ENCODE data around the gene SPACA7. TPM values are rescaled to one million over a fixed set of nuclear protein-coding genes. Genes with fewer than 3 reads are reported as not detected.

SPACA7 gene
- total and polyA plus RNA-seq, 4 donors: not detected

DNA sequence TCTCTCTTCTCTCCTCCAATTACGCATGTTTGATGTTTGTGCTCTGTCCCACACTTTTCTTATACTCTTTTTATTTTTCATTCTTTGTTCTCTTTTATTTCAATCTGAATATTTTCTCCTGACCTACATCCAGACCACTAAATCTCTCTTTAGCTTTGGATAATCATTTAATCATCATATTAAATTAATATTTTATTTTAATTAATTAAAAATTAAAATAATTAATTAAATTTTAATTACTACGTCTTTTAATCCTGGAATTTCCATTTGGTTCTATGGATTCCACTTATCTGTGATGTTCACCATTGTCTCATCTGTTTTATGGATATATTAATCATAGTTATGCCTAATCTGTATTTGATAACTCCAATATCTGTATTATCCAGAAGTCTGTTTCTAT, 62.4 kb downstream of the SPACA7 start:
- WGBS, 2 donors: 53 to 84% methylated on average over 2 of the region's 2 CpGs
- no peak overlapping the region for H3K4me3 ChIP-seq
- no peaks in the 10 kb centered on the region for H3K36me3 ChIP-seq (ENCODE audit: control insufficient read depth in 4 of 4, insufficient read depth in 4 of 4, low read length in 4 of 4)
- H3K9me3 ChIP-seq (ENCODE audit: control insufficient read depth in 4 of 4, insufficient read depth in 3 of 4, low read length in 3 of 4): peaks cover 0 to 5% (median 3%) of the 10 kb centered on the region in 4 donors
- peaks cover 11 to 19% (median 15%) of the 10 kb centered on the region in 3 donors for H3K27me3 ChIP-seq (ENCODE audit: control insufficient read depth in 3 of 3, insufficient read depth in 3 of 3, low read length in 2 of 3)
- no peak overlapping the region for H3K9ac ChIP-seq (ENCODE audit: insufficient read depth in 1 of 2, low read length in 2 of 2)
- no peaks in the 10 kb centered on the region for H3K4me1 ChIP-seq (ENCODE audit: control insufficient read depth in 5 of 5, insufficient read depth in 5 of 5, low read length in 5 of 5)
- ATAC-seq (ENCODE audit: insufficient read depth, low FRiP score): no peak
- TF ChIP-seq CTCF (IDR thresholded peaks at IDR 0.05; ENCODE audit: control extremely low read depth, extremely low read depth): no peak
- no peak for DNase-seq
- no peak overlapping the region for H3K27ac ChIP-seq (ENCODE audit: low read depth in 1 of 2, low read length in 1 of 2)

DNA sequence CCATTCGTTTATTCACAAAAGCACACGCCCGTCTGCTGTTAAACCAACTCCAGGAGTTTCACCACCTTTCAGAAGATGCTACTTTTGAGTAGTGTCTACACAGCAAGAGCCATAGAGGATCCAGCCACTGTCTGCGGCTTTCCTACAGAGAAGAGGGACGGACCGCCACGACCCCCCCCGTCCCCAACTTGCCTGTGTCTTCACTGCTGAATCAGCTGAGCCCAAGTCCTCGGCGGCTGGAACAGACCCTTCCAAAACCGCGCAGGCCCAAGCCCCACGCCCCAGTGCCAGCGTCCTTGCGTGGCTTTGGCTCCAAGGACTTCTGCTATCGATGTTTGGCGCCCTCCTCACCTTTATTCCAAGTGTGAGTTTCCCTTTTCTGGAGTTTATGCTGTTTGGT, 65.1 kb downstream of the SPACA7 start:
- H3K4me1 ChIP-seq (ENCODE audit: control insufficient read depth in 5 of 5, insufficient read depth in 5 of 5, low read length in 5 of 5): no peaks in the 10 kb centered on the region
- no peak overlapping the region for H3K27ac ChIP-seq (ENCODE audit: low read depth in 1 of 2, low read length in 1 of 2)
- DNase-seq (no peak), ATAC-seq (ENCODE audit: insufficient read depth, low FRiP score) (no peak)
- no peak overlapping the region for H3K9ac ChIP-seq (ENCODE audit: insufficient read depth in 1 of 2, low read length in 2 of 2)
- H3K9me3 ChIP-seq (ENCODE audit: control insufficient read depth in 4 of 4, insufficient read depth in 3 of 4, low read length in 3 of 4): peaks cover 0 to 4% (median 2%) of the 10 kb centered on the region in 4 donors
- 87 to 88% methylated on average over 17 of the region's 17 CpGs for WGBS, 2 donors
- no peak for TF ChIP-seq CTCF (IDR thresholded peaks at IDR 0.05; ENCODE audit: control extremely low read depth, extremely low read depth)
- peaks cover 11 to 19% (median 18%) of the 10 kb centered on the region in 3 donors for H3K27me3 ChIP-seq (ENCODE audit: control insufficient read depth in 3 of 3, insufficient read depth in 3 of 3, low read length in 2 of 3)
- H3K36me3 ChIP-seq (ENCODE audit: control insufficient read depth in 4 of 4, insufficient read depth in 4 of 4, low read length in 4 of 4): no peaks in the 10 kb centered on the region
- no peak overlapping the region for H3K4me3 ChIP-seq

DNA sequence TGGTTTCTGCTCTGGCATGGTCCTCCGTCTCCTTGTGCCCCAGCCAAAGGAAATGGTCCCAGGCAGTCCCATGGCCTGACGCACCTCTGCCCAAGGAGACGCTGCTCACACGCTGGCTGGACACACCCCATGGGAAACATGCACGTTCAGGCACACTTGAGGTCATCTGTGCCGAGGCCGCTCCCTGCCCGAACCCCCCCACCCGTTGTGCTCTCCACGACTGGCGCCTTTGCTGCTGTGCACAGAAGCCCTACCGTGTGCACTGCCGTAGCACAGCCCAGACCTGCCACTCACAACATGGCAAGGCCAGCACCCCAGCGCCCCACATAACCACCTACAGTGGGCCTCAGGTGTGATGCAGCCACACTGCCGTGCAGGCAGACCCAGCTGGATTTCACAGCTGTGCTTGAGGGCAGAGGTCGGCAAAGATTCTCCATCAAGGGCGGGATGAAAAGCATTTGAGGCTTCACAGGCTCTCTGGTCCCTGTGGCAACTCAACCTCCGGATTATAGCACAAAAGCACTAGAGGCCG, 65.7 kb downstream of the SPACA7 start:
- no peak for DNase-seq
- Histone ChIP-seq H3K36me3 (ENCODE audit: control insufficient read depth in 4 of 4, insufficient read depth in 4 of 4, low read length in 4 of 4) (no peaks in the 10 kb centered on the region), H3K4me3 (no peak overlapping the region), H3K27me3 (ENCODE audit: control insufficient read depth in 3 of 3, insufficient read depth in 3 of 3, low read length in 2 of 3) (peaks cover 11 to 19% (median 18%) of the 10 kb centered on the region in 3 donors), H3K9me3 (ENCODE audit: control insufficient read depth in 4 of 4, insufficient read depth in 3 of 4, low read length in 3 of 4) (peaks cover 0 to 4% (median 2%) of the 10 kb centered on the region in 4 donors), H3K4me1 (ENCODE audit: control insufficient read depth in 5 of 5, insufficient read depth in 5 of 5, low read length in 5 of 5) (no peaks in the 10 kb centered on the region), H3K27ac (ENCODE audit: low read depth in 1 of 2, low read length in 1 of 2) (no peak overlapping the region), H3K9ac (ENCODE audit: insufficient read depth in 1 of 2, low read length in 2 of 2) (no peak overlapping the region)
- WGBS, 2 donors: 73 to 81% methylated on average over 19 of the region's 19 CpGs
- no peak for ATAC-seq (ENCODE audit: insufficient read depth, low FRiP score)
- TF ChIP-seq CTCF (IDR thresholded peaks at IDR 0.05; ENCODE audit: control extremely low read depth, extremely low read depth): no peak

Data from lung (tissue), 12 donors.